WTC11 (cell line): Measurements from ENCODE around the gene ADD1.

Experiments
- CREB1 ChIP-seq: sonication (generic); formaldehyde crosslinking; IDR thresholded peaks from 2 replicates; pipeline ENCODE4 v1.8.0; 2023; ENCODE audit warnings: mild to moderate bottlenecking, missing genetic modification reagents
- CTCF ChIP-seq: fragments of 200-600 bp; IDR thresholded peaks from 2 replicates; pipeline ENCODE4 v1.8.0; 2022; ENCODE audit warnings: antibody characterized with exemption
- E2F4 ChIP-seq: sonication (generic); formaldehyde crosslinking; IDR thresholded peaks from 2 replicates; pipeline ENCODE4 v1.8.1; 2022; ENCODE audit warnings: low read depth, mild to moderate bottlenecking, moderate library complexity, missing genetic modification reagents, borderline replicate concordance
- FOXK1 ChIP-seq: sonication (generic); formaldehyde crosslinking; IDR thresholded peaks from 2 replicates; pipeline ENCODE4 v1.8.0; 2022; ENCODE audit warnings: mild to moderate bottlenecking, moderate library complexity, missing genetic modification reagents
- HMGA2 ChIP-seq: fragments of 250-450 bp; sonication (Bioruptor Pico); IDR thresholded peaks from 2 replicates; pipeline ENCODE4 v1.4.0; 2021; ENCODE audit warnings: mild to moderate bottlenecking, moderate library complexity
- NR1H2 ChIP-seq: sonication (generic); formaldehyde crosslinking; IDR thresholded peaks from 2 replicates; pipeline ENCODE4 v1.9.0; 2021; ENCODE audit warnings: mild to moderate bottlenecking, moderate library complexity, missing genetic modification reagents
- TEAD4 ChIP-seq: sonication (generic); formaldehyde crosslinking; IDR thresholded peaks from 2 replicates; pipeline ENCODE4 v1.8.0; 2022; ENCODE audit warnings: mild to moderate bottlenecking, missing genetic modification reagents
- ZNF121 ChIP-seq: sonication (generic); formaldehyde crosslinking; IDR thresholded peaks from 2 replicates; pipeline ENCODE4 v1.8.0; 2023; ENCODE audit warnings: missing genetic modification reagents
- ZNF138 ChIP-seq: sonication (generic); formaldehyde crosslinking; conservative IDR thresholded peaks from 2 replicates; pipeline ENCODE4 v1.8.1; 2022; ENCODE audit warnings: mild to moderate bottlenecking, moderate library complexity, missing genetic modification reagents
- ZNF512 ChIP-seq: sonication (generic); formaldehyde crosslinking; IDR thresholded peaks from 2 replicates; pipeline ENCODE4 v1.8.1; 2022; ENCODE audit warnings: missing genetic modification reagents, borderline replicate concordance

GRCh38 chr4:2839060-2839459 is 4.6 kb upstream of the ADD1 start:
- no peak for TF ChIP-seq NR1H2 (CRISPR knock-in tag)
- no peak for TF ChIP-seq CTCF
- TF ChIP-seq ZNF121 = no peak
- no peak for TF ChIP-seq CREB1 (CRISPR knock-in tag)
- TF ChIP-seq E2F4 (CRISPR knock-in tag) = no peak
- TF ChIP-seq HMGA2 (CRISPR knock-in tag) = no peak
- no peak for TF ChIP-seq TEAD4
- TF ChIP-seq ZNF138 (CRISPR knock-in tag) = no peak
- no peak for TF ChIP-seq ZNF512
- TF ChIP-seq FOXK1 (CRISPR knock-in tag) = no peak
